HL-60/S4 treated with phorbol 12-myristate 13-acetate at 8.2 ng/mL for 4 days and 3 days (cell line): ENCODE measurements around the gene PCBP3.
"Not testable (repeated sequence)": the region's sequence is repeated elsewhere in the genome, so short reads cannot be mapped to it uniquely, and the experiment has no call there.

ENCODE experiments used
- in situ Hi-C: fragments of 300-500 bp; cut with MboI; formaldehyde crosslinking; loops from 2 replicates; pipeline ENCODE4 v1.15.0; 2022; ENCODE audit warnings: low sequenced_read_pairs

Gene PCBP3

DNA sequence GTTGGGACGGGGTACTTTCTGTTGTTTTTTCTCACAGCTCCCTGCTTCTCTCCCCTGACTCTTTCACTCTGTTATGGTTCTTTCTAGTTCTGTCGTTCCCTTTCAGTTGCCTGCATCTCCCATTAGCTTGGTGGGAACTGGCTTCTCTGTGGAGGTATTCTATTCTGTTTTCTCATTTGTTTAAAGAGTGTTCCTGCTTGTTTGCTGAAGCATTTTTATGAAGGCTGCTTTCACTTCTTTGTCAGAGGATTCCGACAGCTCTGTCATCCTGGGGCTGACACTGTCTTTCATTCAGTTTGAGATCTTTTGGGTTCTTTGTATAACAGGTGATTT is 242.0 kb downstream of the PCBP3 start:
- in situ Hi-C loops = no loop called here

DNA sequence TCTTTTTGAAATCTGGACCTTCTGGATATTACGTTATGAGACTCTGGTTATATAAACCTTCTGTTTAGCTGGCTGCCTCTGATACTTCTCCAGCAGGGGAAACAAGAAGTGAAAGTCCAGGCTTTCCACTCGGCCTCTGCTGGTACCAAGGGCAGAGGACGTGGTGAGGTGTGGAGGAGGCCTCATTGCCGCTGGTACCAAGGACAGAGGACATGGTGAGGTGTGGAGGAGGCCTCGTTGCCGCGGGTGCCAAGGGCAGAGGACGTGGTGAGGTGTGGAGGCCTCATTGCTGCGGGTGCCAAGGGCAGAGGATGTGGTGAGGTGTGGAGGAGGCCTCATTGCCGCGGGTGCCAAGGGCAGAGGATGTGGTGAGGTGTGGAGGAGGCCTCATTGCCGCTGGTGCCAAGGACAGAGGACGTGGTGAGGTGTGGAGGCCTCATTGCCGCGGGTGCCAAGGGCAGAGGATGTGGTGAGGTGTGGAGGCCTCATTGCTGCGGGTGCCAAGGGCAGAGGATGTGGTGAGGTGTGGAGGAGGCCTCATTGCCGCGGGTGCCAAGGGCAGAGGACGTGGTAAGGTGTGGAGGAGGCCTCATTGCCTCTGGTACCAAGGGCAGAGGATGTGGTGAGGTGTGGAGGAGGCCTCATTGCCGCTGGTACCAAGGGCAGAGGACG is 242.5 kb downstream of the PCBP3 start:
- in situ Hi-C loops = not testable (repeated sequence)

- in situ Hi-C loops = no loop called here
Observed at GRCh38 chr21:45886610-45887026, 243.1 kb downstream of the PCBP3 start.

DNA sequence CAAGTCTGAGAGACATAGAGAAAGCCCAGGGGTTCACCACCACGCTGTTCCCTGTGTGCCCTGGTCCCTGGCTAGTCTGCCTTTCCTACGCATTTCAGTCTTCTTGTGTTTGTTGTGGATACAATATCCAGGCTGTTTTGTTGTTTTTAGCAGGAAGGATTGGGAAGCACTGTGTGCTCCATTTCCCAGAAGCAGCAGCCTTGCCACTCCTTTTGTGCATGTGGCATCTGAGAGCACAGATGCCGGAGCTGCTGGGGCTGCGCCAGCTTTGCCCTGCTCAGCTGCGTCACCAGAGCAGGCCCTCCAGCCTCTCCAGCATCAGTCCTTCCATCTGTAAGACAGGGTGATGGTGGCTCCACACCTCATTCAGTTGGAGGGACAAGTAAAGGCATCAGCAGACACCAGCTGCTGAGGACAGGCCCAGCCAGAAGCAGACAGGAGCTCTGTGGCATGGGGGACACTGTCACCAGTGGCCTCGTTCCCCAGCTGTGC is 243.6 kb downstream of the PCBP3 start:
- in situ Hi-C loops = no loop called here

- in situ Hi-C loops = no loop called here
Observed at GRCh38 chr21:45887788-45888187, 244.3 kb downstream of the PCBP3 start.

- in situ Hi-C loops = no loop called here
Observed at GRCh38 chr21:45888386-45889009, 245.0 kb downstream of the PCBP3 start.

DNA sequence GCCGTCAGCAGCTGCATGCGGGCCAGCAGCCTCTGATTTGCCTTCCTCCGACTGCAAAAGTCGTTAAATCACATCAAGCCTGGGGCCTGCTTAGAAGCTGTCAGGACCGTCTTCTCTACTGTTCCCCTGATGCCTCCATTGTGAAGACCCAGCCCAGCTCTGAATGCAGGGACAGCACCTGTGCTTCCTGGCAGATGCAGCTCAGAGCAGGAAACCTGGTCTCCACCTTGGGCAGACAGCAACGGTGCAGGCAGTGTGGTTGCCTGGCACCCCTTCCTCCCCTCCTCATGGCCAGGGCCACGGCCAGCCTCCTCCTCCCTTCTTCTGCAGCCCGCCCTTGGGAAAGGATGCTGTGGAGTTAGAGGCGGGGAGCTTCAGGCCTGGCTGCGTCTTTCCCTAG is 245.7 kb downstream of the PCBP3 start:
- in situ Hi-C loops = no loop called here

DNA sequence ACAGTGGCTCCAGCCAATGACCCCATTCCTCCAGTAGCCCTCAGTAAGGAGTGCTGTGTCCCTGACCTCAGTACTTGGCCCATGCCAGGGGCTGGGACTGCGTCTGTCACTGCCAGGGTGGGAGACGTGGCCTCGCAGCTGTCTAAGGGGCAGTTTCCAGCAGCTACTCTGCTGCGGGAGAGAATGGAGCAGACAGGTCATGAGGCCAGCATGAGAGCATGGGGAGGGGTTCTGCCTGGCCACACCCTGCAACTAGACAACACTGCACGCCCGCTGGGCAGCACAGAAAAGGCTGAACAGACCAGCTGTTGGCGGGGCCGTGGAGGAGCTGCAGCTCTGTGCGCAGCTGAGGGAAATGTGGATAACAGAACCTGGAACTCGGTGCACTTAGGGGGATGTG is 246.4 kb downstream of the PCBP3 start:
- in situ Hi-C loops = no loop called here

DNA sequence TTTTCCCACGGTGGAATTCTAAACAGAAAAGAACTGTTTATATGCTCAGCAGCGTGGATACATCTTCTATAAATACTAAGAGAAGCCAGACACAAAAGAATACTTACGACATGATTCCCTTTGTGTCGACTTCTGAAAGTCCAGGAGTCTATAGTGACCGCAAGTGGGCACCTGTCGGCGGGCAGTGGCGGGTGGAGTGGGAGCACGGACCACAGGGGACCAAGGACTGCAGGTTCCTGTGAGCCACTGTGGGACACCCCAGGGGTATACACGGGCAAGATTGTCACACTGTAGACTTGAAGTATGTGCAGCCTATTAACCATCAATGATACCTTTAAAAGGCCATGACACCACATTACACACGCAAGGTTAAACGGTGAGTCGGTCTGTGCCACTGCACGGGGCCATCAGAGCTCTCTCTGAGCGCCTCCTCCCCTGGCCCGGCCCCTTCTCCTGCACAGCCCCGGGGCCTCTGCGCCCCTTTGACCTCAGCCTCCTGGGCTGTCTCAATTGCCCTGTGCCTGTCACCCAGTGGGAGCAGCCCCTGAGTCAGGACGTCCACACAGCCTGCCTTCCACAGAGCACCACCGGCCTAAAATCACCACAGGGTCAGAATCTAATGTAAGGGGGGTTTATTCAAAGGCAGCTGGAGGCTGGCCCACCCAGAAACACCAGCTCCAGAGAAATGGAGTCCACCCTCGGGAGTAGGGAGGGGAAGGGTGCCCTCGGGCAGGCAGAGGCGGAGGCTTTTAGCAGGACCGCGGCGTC is 248.0 kb downstream of the PCBP3 start:
- in situ Hi-C loops = no loop called here

DNA sequence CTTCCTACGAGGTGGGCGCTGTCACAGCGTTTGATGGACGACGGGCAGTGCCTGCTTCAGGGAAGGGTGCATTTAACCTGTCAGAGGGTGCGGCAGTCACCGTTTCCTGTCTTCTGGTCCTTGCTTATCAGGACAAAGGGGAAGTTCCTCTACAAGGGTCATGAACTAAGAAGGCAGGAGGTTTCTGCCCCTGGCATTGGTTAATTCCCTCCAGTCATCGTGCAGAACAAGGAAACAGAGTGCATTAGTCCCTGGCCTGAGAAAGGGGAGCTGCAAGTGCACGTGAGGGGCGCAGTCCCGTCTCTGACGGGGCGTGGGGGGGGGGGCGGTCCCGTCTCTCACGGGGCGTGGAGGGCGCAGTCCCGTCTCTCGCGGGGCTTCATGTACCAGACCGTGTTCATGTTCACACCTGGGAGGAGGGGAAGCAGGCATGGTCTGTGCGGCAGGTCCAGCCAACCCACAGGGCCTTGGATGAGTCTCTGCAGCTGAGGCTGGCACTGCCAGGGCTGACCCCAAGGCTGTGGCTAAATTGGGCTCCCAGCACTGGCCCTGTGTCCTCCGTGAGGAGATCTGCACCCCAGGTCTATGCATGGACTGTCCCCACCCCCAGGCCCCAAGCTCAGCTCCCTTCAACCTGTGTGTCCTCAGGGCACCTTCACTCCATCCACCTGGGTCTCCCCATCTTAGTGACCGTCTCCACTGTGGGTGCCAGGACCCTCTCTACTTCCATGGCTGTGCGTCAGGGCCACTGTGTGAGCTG is 248.8 kb downstream of the PCBP3 start:
- in situ Hi-C loops = no loop called here

DNA sequence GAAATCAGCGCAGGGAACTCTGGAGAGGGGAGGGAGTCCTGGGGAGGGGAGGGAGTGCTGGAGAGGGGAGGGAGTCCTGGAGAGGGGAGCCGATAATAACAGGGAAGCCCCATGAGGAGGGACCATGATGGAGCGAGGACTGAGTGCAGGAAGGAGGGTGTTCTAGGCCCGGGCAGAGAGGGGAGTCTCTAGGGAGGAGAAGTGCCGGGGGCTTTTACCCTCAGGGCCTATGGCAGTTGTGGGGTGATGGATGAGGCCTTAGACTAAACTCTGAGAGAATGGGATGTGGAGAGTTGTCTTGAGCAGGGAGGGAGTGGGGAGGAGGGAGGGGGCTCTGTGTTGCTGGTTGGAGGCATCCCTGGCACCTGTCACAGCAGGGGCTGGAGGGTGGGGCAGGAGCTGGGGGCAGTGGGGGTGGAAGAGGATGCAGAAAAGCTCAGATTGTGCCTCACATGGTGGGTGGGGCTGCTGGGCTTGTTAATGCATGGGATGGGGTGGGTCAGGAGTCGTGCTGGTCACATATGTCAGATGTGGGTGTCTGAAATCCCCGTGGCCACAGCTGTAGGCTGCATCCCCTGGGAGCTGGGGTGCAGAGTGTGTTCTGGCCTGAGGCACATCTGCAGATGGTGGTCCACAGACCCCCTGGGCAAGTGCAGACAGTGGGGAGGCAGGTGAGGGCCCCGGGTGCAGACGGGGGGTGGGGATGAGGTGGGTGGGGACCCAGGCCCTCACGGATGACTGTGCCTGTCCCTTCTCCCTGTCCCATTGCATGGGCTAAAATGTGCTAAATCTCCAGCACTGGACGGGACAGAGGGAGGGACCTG is 249.6 kb downstream of the PCBP3 start:
- in situ Hi-C loops = no loop called here

DNA sequence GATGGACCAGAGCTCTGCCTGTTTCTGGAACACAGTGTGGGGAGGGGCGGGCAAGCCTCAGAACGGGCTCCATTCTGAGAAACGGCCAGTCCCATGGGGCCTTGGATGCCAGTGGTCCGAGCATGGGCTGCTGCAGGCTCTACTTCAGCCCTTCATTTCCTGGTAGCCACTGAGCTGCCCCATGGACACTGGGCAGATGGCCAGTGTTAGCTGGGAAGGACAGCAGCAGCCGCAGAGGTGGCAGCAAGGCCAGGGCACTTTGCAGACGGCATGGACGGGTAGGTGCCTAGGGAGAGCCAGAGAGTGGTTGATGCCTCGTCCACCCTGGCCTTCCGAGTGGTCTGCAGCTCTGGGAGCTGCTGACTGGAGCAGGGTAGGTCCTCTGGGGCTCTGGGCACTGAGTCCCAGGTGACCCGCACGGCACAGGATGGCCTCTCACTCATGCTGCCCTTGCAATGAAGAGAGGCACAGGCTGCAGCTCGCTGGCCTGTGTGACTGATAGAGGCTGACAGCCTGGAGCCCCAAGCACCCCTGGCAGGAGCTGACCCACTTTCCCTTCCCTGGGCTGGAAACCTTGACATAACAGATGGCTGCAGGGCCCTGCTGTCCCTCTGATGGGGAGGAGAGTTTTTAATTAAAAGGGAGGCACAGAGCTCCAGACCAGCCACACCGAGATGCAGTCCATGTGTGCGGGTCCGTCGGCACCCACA is 250.4 kb downstream of the PCBP3 start:
- in situ Hi-C loops = no loop called here

GRCh38 chr21:45894450-45894825 is 250.9 kb downstream of the PCBP3 start:
- in situ Hi-C loops = no loop called here

GRCh38 chr21:45894906-45895777 is 251.6 kb downstream of the PCBP3 start:
- in situ Hi-C loops = no loop called here

GRCh38 chr21:45895778-45896370 is 252.3 kb downstream of the PCBP3 start:
- in situ Hi-C loops = no loop called here

GRCh38 chr21:45896431-45896830 is 252.9 kb downstream of the PCBP3 start:
- in situ Hi-C loops = not testable (repeated sequence)

DNA sequence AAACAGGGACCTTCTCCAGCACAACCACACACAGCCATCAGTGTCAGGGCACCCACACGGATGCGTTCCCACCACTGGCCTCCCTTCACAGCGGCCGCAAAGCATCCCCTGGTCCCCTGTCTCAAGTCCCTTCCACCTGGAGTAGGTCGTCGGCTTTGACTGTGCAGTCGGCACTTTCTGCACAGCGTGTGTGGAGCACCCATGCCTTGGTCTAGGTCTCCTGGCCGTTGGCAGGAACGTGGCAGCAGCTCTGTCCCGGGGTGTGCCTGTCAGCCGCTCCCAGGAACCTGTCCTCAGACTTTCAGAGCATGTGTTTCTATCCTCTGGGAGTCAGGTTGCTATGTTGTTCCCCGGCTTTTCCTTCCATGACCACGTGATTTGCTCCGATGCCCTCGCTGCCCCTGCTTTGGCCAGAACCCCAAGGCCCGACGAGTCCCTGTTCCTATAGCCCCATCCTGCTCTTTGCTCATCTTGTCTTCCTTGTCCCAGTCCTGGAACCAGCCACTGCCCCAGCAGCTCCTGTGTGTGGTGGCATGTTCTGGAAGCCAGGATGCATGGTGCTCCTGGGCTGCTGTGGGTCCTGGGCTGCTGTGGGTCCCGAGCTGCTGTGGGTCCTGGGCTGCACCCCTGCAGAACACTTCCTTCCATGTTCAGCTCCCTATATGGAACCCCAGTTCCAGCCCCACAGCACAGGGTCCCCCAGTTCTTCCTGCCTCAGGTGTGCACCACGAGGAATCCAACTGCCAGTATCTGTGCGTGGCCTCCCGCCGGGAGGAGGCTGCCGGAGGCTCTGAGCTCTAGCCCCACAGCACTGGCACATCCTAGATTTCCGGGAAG is 253.9 kb downstream of the PCBP3 start:
- in situ Hi-C loops = no loop called here

DNA sequence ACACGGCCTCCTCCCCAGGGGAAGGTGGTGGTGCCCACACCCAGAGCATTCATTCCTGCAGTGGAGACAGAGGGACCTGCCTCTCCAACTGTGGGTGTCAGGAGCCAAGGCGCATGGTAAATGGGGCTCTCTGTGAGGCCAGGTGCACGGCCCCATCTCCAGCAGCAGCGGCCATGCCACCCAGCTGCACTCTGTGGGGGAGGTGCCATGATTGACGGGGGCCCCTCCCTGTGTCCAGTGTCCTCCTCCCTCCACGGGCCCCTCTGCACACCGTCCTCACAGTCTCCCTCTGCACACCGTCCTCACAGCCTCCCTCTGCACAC is 254.5 kb downstream of the PCBP3 start:
- in situ Hi-C loops = no loop called here
